PC-9 (cell line): Measurements from ENCODE around the gene CACNG6. TPM values are rescaled to one million over a fixed set of nuclear protein-coding genes. Genes with fewer than 3 reads are reported as not detected.
"Not testable (repeated sequence)": the region's sequence is repeated elsewhere in the genome, so short reads cannot be mapped to it uniquely, and the experiment has no call there.

Experiments
- BruUV-seq: library from RNA; stranded (reverse); fragments of 400-500 nt; replicated peaks from 2 replicates; lab custom pipeline; 2021; lab: Mats Ljungman, UMichigan
- CTCF ChIA-PET: fragments of 300-600 bp; sonication (Branson Sonifier 250); formaldehyde crosslinking; loops from one replicate; lab custom pipeline; 2022; ENCODE audit warnings: antibody characterized with exemption; lab: Charles Lee
- POLR2A ChIA-PET: fragments of 300-600 bp; sonication (Branson Sonifier 250); formaldehyde crosslinking; loops from one replicate; lab custom pipeline; 2022; ENCODE audit warnings: antibody characterized with exemption; ENCODE audit not compliant: unreplicated experiment; lab: Charles Lee
- DNase-seq, 2 experiments: peaks; one replicate each; pipeline versions ENCODE4 v3.0.0 to v3.0.0-alpha.2; 2015 to 2022; ENCODE audit warnings: mixed read lengths in 1 of 2
- H2AFZ ChIP-seq: fragments of 200-600 bp; sonication (generic); 2 replicates; pipeline ENCODE4 v1.8.1; 2017; ENCODE audit warnings: antibody characterized with exemption
- H3F3A ChIP-seq: fragments of 200-600 bp; sonication (generic); 2 replicates; pipeline ENCODE4 v1.8.1; 2017; ENCODE audit warnings: antibody characterized with exemption, mild to moderate bottlenecking, low read depth; ENCODE audit not compliant: insufficient read depth
- H3K27ac ChIP-seq: fragments of 200-600 bp; sonication (generic); 2 replicates; pipeline ENCODE4 v1.6.1; 2016; ENCODE audit warnings: mixed run types
- H3K27me3 ChIP-seq: fragments of 200-600 bp; sonication (generic); 2 replicates; pipeline ENCODE4 v1.6.1; 2016; ENCODE audit warnings: low read depth, mixed run types; ENCODE audit not compliant: insufficient read depth
- H3K36me3 ChIP-seq: fragments of 200-600 bp; sonication (generic); 2 replicates; pipeline ENCODE4 v1.6.1; 2016; ENCODE audit warnings: low read depth, mixed run types
- H3K4me1 ChIP-seq: fragments of 200-600 bp; sonication (generic); replicated peaks from 2 replicates; pipeline ENCODE4 v1.6.1; 2016; ENCODE audit warnings: mixed run types; ENCODE audit not compliant: insufficient read depth
- H3K4me2 ChIP-seq: fragments of 200-600 bp; sonication (generic); 2 replicates; pipeline ENCODE4 v1.6.1; 2017; ENCODE audit warnings: mixed run types
- H3K4me3 ChIP-seq: fragments of 200-600 bp; sonication (generic); 2 replicates; pipeline ENCODE4 v1.6.1; 2016; ENCODE audit warnings: mixed run types
- H3K79me2 ChIP-seq: fragments of 200-600 bp; sonication (generic); 2 replicates; pipeline ENCODE4 v1.6.1; 2017; ENCODE audit warnings: low read depth, mixed run types
- H3K9me2 ChIP-seq: fragments of 200-600 bp; sonication (generic); 2 replicates; pipeline ENCODE4 v1.8.1; 2017; ENCODE audit warnings: mild to moderate bottlenecking; ENCODE audit not compliant: insufficient read depth
- H3K9me3 ChIP-seq: fragments of 200-600 bp; sonication (generic); 2 replicates; pipeline ENCODE4 v1.8.1; 2016; ENCODE audit warnings: low read depth; ENCODE audit not compliant: insufficient read depth
- H4K20me1 ChIP-seq: fragments of 200-600 bp; sonication (generic); 2 replicates; pipeline ENCODE4 v1.8.1; 2017; ENCODE audit not compliant: insufficient read depth
- EZH2 ChIP-seq: fragments of 200-600 bp; sonication (generic); IDR thresholded peaks from 2 replicates; pipeline ENCODE4 v1.8.0; 2017; ENCODE audit warnings: antibody characterized with exemption, low read depth
- intact Hi-C: fragments of 100-400 bp; cut with micrococcal nuclease; formaldehyde crosslinking; loops from one replicate; pipeline ENCODE4 v1.10.0; 2022; ENCODE audit not compliant: unreplicated experiment
- total RNA-seq: library from RNA; stranded (reverse); gene quantifications from 2 replicates; pipeline ENCODE4 v1.2.3, GENCODE V29; 2021
- TF ChIP-seq, protein P1 (sequence below): fragments of 200-600 bp; sonication (generic); conservative IDR thresholded peaks from 2 replicates; pipeline ENCODE4 v1.6.1; 2017; ENCODE audit warnings: mixed run types, antibody characterized with exemption, mild to moderate bottlenecking, moderate library complexity

The CACNG6 gene
- total RNA-seq, 1 experiment from 2014 or later = 11.5 TPM

DNA sequence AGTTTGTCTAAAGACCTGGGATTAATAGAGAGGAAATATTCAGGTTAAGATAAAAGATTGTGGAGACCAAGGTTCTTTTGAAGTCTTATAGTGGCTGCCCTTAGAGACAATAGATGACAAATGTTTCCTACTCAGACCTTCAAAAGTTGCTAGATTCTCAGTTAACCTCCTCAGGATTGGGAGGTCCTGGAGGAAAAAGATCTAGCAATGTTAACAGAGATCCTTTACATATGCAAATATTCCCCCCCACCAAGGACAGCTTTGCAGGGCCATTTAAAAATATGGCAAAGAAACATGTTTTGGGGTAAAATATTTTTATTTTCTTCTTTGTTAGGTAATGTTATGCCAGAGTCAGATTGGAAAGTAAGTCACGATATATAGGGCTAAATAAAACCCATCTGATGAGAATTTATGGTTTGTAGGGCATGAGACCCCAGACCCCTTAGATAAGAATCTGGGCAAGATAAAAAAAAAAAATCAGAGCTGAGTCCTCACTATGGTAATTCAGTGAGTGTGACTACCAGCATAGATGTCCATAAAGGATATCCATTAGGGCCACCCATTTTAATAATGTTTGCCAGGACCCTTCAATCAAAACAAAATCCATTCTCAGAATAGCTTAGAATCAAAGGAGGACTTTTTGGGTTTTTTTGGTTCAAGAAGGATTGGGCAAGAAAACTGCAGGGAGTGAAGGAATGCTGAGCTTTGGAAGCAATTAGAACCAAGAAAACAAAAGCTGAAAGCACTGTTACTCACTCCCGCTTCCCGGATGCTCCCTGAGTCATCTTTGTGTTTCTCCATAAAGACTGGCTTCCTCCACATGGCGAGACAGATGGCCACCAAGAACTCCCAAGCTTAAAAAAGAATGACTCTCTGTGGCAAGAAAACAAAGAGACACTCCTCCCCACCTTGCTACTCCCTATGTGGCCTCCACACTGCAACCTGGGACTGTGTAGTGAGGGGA, 44.1 kb downstream of the CACNG6 start:
- no peaks in the 10 kb centered on the region for H3K9me3 ChIP-seq
- no peaks in the 10 kb centered on the region for H3K79me2 ChIP-seq
- no peaks in the 10 kb centered on the region for H3K36me3 ChIP-seq
- ChIA-PET CTCF (interaction anchor here (0.6 kb wide), 1 partner anchor 11 kb away, joined by 3 read pairs; no protein-coding TSS in a partner anchor), POLR2A (interaction anchor here (0.6 to 0.7 kb wide), 3 partner anchors 60 to 228 kb away, joined by 4 to 9 read pairs (median 7); no protein-coding TSS in a partner anchor)
- H3K4me3 ChIP-seq = no peak overlapping the region
- BruUV-seq = no TSS peak
- no peaks in the 10 kb centered on the region for H3K9me2 ChIP-seq
- peaks cover 21% of the 10 kb centered on the region for H3K4me1 ChIP-seq
- H3K4me2 ChIP-seq = peak overlapping the region; percentile 42
- no peaks in the 10 kb centered on the region for H4K20me1 ChIP-seq
- peak overlapping the region; percentile 36 for H3K27ac ChIP-seq
- no peaks in the 10 kb centered on the region for H3K27me3 ChIP-seq
- DNase-seq = peak; percentile 32 to 75
- H2AFZ ChIP-seq = 0 out of 2 replicates have a peak overlapping the region, but pooled peaks have one; percentile 59
- no peak for TF ChIP-seq EZH2
- TF ChIP-seq, protein P1, sequence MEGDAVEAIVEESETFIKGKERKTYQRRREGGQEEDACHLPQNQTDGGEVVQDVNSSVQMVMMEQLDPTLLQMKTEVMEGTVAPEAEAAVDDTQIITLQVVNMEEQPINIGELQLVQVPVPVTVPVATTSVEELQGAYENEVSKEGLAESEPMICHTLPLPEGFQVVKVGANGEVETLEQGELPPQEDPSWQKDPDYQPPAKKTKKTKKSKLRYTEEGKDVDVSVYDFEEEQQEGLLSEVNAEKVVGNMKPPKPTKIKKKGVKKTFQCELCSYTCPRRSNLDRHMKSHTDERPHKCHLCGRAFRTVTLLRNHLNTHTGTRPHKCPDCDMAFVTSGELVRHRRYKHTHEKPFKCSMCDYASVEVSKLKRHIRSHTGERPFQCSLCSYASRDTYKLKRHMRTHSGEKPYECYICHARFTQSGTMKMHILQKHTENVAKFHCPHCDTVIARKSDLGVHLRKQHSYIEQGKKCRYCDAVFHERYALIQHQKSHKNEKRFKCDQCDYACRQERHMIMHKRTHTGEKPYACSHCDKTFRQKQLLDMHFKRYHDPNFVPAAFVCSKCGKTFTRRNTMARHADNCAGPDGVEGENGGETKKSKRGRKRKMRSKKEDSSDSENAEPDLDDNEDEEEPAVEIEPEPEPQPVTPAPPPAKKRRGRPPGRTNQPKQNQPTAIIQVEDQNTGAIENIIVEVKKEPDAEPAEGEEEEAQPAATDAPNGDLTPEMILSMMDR = no peak
- intact Hi-C loops = loop anchor here (10.0 kb wide), 1 partner anchor 841 kb away; the partner anchor contains the start of gene ZNF665
- peaks cover 8% of the 10 kb centered on the region for H3F3A ChIP-seq

DNA sequence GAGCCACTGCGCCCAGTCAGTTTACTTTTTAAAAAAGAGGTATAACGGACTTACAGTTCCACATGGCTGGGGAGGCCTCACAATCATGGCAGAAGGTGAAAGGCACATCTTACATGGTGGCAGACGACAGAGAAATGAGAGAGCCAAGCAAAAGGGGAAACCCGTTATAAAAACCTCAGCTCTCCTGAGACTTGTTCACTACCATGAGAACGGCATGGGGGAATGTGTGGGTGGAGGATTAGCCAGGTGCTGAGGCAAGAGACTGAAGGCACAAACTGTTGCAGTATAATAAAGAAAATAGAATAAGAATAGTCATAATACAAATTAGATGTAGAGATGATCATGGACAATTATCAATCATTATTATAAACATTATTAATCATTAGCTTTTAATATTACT, 45.1 kb downstream of the CACNG6 start:
- peaks cover 14% of the 10 kb centered on the region for H3K4me1 ChIP-seq
- POLR2A ChIA-PET, H3K27ac ChIP-seq, H3K27me3 ChIP-seq, H2AFZ ChIP-seq, H3K4me2 ChIP-seq, H3K9me3 ChIP-seq, H3K9me2 ChIP-seq, BruUV-seq, H3F3A ChIP-seq, H4K20me1 ChIP-seq, H3K79me2 ChIP-seq, H3K4me3 ChIP-seq, CTCF ChIA-PET, DNase-seq, H3K36me3 ChIP-seq: not testable (repeated sequence)
- intact Hi-C loops = loop anchor here (10.0 kb wide), 1 partner anchor 842 kb away; the partner anchor contains the start of gene ZNF665

DNA sequence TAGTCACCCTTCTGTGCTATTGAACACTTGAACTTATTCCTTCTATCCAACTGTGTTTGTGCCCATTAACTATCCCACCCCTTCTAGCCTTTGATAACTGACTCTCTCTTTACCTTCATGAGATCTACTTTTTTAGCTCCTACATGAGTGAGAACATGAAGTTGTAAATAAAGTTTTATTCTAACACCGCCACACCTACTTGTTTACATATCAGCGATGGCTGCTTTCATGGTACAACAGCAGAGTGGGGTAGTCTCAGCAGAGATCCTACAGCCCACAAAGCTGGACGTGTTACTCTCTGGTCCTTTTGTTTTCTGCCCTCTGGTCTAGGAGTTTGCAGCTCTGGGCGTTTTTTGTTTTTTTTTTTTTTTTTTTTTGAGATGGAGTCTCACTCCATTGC, 48.6 kb downstream of the CACNG6 start:
- Histone ChIP-seq H3K4me2 (no peak overlapping the region), H3K27ac (no peak overlapping the region), H3K4me3 (no peak overlapping the region), H3K4me1 (peaks cover 15% of the 10 kb centered on the region), H2AFZ (no peak overlapping the region), H3F3A (peaks cover 7% of the 10 kb centered on the region; the same call in 1 of the 2 replicates), H3K9me3 (no peaks in the 10 kb centered on the region), H3K27me3 (0 out of 2 replicates have a peak, but pooled peaks cover 5% of the 10 kb centered on the region), H4K20me1 (no peaks in the 10 kb centered on the region), H3K9me2 (no peaks in the 10 kb centered on the region), H3K79me2 (no peaks in the 10 kb centered on the region), H3K36me3 (no peaks in the 10 kb centered on the region)
- intact Hi-C loops = no loop called here
- CTCF ChIA-PET = interaction anchor here (1.0 kb wide), 1 partner anchor 10 kb away, joined by 3 read pairs; no protein-coding TSS in a partner anchor
- POLR2A ChIA-PET = no interaction called here
- no peak for DNase-seq
- BruUV-seq = no TSS peak
- TF ChIP-seq EZH2 = no peak
- TF ChIP-seq, protein P1 = no peak
